MCF 10A (cell line): ENCODE data around the gene SOD2. TPM values are rescaled to one million over a fixed set of nuclear protein-coding genes. Genes with fewer than 3 reads are reported as not detected.
"Not testable (repeated sequence)": the region's sequence is repeated elsewhere in the genome, so short reads cannot be mapped to it uniquely, and the experiment has no call there.

Experiments
- BruUV-seq: library from RNA; stranded (reverse); fragments of 400-500 nt; replicated peaks from 2 replicates; lab custom pipeline; 2021; lab: Mats Ljungman, UMichigan
- CTCF ChIA-PET: fragments of 300-600 bp; sonication (Branson Sonifier 250); formaldehyde crosslinking; extraction: SDS; loops from one replicate; lab custom pipeline; 2021; ENCODE audit warnings: antibody characterized with exemption, inconsistent platforms; lab: Yijun Ruan, JAX
- POLR2A ChIA-PET: fragments of 300-600, 350-650 bp; sonication (Branson Sonifier 250); formaldehyde crosslinking; extraction: SDS; loops from one replicate; lab custom pipeline; 2020; ENCODE audit warnings: antibody characterized with exemption, inconsistent platforms; lab: Yijun Ruan, JAX
- DNase-seq: peaks from one replicate; pipeline ENCODE4 v3.0.0-alpha.2; 2018; ENCODE audit not compliant: unreplicated experiment
- H3K27ac Mint-ChIP-seq: one replicate; pipeline ENCODE4 v1.8.0; 2022; ENCODE audit warnings: mild to moderate bottlenecking, low read depth, mixed read lengths; ENCODE audit not compliant: unreplicated experiment
- H3K27me3 Mint-ChIP-seq: one replicate; pipeline ENCODE4 v1.8.0; 2022; ENCODE audit warnings: mixed read lengths; ENCODE audit not compliant: insufficient read depth, unreplicated experiment
- H3K36me3 Mint-ChIP-seq: one replicate; pipeline ENCODE4 v1.8.0; 2022; ENCODE audit warnings: mild to moderate bottlenecking, moderate library complexity, mixed read lengths; ENCODE audit not compliant: insufficient read depth, unreplicated experiment
- H3K4me1 Mint-ChIP-seq: one replicate; pipeline ENCODE4 v1.8.0; 2022; ENCODE audit warnings: mixed read lengths; ENCODE audit not compliant: insufficient read depth, unreplicated experiment
- H3K4me3 Mint-ChIP-seq: one replicate; pipeline ENCODE4 v1.8.0; 2022; ENCODE audit warnings: mild to moderate bottlenecking, moderate library complexity, mixed read lengths; ENCODE audit not compliant: unreplicated experiment
- H3K9me3 Mint-ChIP-seq: one replicate; pipeline ENCODE4 v1.8.0; 2022; ENCODE audit warnings: mixed read lengths; ENCODE audit not compliant: unreplicated experiment
- CTCF ChIP-seq: fragments of 200-600 bp; IDR thresholded peaks from one replicate; pipeline ENCODE4 v1.8.0; 2022; ENCODE audit warnings: antibody characterized with exemption, mild to moderate bottlenecking; ENCODE audit not compliant: unreplicated experiment
- intact Hi-C: fragments of 100-400 bp; cut with micrococcal nuclease; formaldehyde crosslinking; loops from 2 replicates; pipeline ENCODE4 v1.14.1; 2022
- total RNA-seq: library from RNA; stranded (reverse); gene quantifications from 2 replicates; pipeline ENCODE4 v1.2.3, GENCODE V29; 2022

SOD2 gene
- total RNA-seq, 1 experiment from 2014 or later = 600 TPM

DNA sequence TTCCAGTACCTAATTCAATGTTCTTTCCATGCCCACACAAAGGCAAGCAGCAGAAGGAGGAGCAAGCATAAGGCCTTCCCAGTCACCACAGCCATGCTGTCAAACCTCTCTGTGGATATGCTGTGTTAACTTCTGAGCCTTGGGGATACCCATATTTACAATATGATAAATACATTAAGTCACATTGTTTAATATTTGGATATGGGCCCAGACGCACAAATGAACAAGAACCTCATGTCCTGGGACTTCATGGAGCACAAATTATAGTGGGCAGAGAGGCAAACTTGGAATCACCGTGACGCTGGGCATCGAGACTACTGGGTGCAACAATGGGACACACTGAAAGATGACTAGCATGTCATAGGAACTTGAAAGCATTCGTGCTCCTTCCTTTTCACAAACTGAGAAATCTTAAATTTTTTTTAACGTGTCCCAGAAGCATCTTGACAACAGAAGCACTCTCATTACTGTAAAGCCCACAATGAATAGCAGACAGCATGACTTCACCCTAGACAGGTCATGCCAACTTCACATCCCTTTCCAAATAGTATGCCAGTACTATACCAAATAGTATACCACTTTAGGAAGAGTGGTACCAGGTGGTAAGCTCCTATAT is 16.0 kb downstream of the SOD2 start:
- H3K27me3 Mint-ChIP-seq = no peaks in the 10 kb centered on the region
- intact Hi-C loops = no loop called here
- H3K4me3 Mint-ChIP-seq = no peak overlapping the region
- no TSS peak for BruUV-seq
- H3K36me3 Mint-ChIP-seq = peaks cover 96% of the 10 kb centered on the region
- H3K4me1 Mint-ChIP-seq = peaks cover 15% of the 10 kb centered on the region
- H3K9me3 Mint-ChIP-seq = no peaks in the 10 kb centered on the region
- peak overlapping the region; percentile 16 for H3K27ac Mint-ChIP-seq
- peak; percentile 28 for DNase-seq
- no peak for TF ChIP-seq CTCF
- ChIA-PET CTCF (interaction anchor here (0.6 to 1.2 kb wide), 3 partner anchors 11 to 666 kb away, joined by 3 to 4 read pairs (median 3); no protein-coding TSS in a partner anchor), POLR2A (interaction anchor here (0.9 to 2.5 kb wide), 8 partner anchors 12 to 113 kb away, joined by 3 to 7 read pairs (median 4); partner anchors contain the start of genes MRPL18 and TCP1)

- not testable (repeated sequence) for H3K4me3 Mint-ChIP-seq
Measured at GRCh38 chr6:159676236-159676635, 16.8 kb downstream of the SOD2 start.

DNA sequence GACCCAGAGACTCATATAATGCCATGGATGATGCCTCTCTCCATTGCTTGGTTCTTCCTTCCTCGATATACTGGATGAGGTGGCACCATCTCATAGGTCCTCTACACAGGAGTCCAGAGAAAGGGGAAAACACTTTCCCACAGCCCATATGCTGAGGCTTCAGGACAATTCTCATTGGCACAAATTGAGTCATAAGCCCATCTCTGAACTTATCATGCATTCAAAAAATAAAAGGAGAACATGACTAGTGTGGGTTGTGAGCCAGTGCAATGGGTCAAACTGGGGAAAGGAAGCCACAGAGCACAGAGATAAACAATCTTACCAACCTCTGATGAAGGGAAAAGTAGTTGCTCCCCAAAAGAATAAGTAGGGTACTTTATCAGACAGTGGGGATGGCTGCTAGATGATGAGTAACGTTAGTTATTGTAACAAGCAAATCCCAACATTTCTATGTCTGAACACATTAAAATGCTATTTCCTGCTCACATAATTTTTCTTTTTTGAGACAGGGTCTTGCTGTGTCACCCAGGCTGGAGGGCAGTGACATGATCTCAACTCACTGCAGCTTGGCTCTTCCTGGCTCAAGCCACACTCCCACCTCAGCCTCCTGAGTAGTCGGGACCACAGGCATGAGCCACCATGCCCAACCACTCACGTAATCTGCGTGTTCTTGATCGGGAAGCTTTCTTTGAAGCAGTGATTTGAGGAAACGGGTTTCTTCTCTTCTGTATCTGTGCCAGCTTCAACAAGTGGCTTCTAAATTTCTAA is 27.0 kb downstream of the SOD2 start:
- H3K9me3 Mint-ChIP-seq = no peaks in the 10 kb centered on the region
- no peak for DNase-seq
- ChIA-PET POLR2A (interaction anchor here (0.6 to 0.8 kb wide), 3 partner anchors 13 to 417 kb away, joined by 3 to 4 read pairs (median 4); partner anchors contain the start of gene WTAP), CTCF (interaction anchor here (0.7 to 1.0 kb wide), 2 partner anchors 12 to 566 kb away, joined by 3 read pairs; no protein-coding TSS in a partner anchor)
- H3K27ac Mint-ChIP-seq = no peak overlapping the region
- H3K4me1 Mint-ChIP-seq = no peaks in the 10 kb centered on the region
- H3K4me3 Mint-ChIP-seq = no peak overlapping the region
- TF ChIP-seq CTCF = no peak
- H3K27me3 Mint-ChIP-seq = no peaks in the 10 kb centered on the region
- peaks cover 61% of the 10 kb centered on the region for H3K36me3 Mint-ChIP-seq
- intact Hi-C loops = no loop called here
- BruUV-seq = no TSS peak

More at GRCh38 chr6:159676236-159676635, 16.8 kb downstream of the SOD2 start:
- H3K4me1 Mint-ChIP-seq, intact Hi-C loops, H3K9me3 Mint-ChIP-seq, DNase-seq, H3K27me3 Mint-ChIP-seq, CTCF ChIA-PET, H3K27ac Mint-ChIP-seq, BruUV-seq: not testable (repeated sequence)
- H3K36me3 Mint-ChIP-seq = peaks cover 96% of the 10 kb centered on the region
- POLR2A ChIA-PET = interaction anchor here (0.7 kb wide), 1 partner anchor 15 kb away, joined by 3 read pairs; no protein-coding TSS in a partner anchor

DNA sequence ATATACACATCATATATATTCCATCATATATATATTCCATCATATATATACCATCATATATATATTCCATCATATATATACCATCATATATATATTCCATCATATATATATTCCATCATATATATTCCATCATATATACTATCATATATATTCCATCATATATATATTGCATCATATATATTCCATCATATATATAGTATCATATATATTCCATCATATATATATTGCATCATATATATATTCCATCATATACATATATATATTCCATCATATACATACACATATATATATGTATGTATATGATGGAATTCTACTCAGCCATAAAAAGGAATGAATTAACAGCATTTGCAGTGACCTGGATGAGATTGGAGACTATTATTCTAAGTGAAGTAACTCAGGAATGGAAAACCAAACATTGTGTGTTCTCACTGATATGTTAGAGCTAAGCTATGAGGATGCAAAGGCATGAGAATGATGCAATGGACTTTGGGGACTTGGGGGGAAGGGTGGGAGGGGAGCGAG is 29.6 kb downstream of the SOD2 start:
- H3K4me3 Mint-ChIP-seq, H3K27me3 Mint-ChIP-seq, H3K27ac Mint-ChIP-seq, H3K9me3 Mint-ChIP-seq, BruUV-seq, DNase-seq, POLR2A ChIA-PET, intact Hi-C loops, H3K4me1 Mint-ChIP-seq: not testable (repeated sequence)
- peaks cover 50% of the 10 kb centered on the region for H3K36me3 Mint-ChIP-seq
- CTCF ChIA-PET = interaction anchor here (3.0 kb wide), 1 partner anchor 9 kb away, joined by 24 read pairs; no protein-coding TSS in a partner anchor

DNA sequence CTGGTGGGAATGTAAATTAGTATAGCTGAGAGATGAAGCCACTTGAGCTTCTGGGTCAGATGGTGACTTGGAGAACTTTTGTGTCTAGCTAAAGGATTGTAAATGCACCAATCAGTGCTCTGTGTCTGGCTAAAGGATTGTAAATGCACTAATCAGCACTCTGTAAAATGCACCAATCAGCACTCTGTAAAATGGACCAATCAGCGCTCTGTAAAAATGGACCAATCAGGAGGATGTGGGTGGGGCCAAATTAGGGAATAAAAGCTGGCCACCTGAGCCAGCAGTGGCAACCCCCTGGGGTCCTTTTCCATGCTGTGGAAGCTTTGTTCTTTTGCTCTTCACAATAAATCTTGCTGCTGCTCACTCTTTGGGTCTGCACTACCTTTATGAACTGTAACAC is 31.1 kb downstream of the SOD2 start:
- CTCF ChIA-PET = interaction anchor here (1.2 to 3.0 kb wide), 2 partner anchors 7 to 488 kb away, joined by 4 to 24 read pairs; no protein-coding TSS in a partner anchor
- DNase-seq, POLR2A ChIA-PET, H3K27me3 Mint-ChIP-seq, H3K27ac Mint-ChIP-seq, H3K9me3 Mint-ChIP-seq, H3K4me1 Mint-ChIP-seq, H3K4me3 Mint-ChIP-seq, intact Hi-C loops, BruUV-seq: not testable (repeated sequence)
- H3K36me3 Mint-ChIP-seq = peaks cover 41% of the 10 kb centered on the region
